GM12875 (cell line): ENCODE data around the gene GFRA3.
"Not testable (repeated sequence)": the region's sequence is repeated elsewhere in the genome, so short reads cannot be mapped to it uniquely, and the experiment has no call there.

ENCODE experiments used
- H3K4me3 ChIP-seq: one replicate; pipeline ENCODE4 v1.5.1; 2011; ENCODE audit warnings: low read depth, low read length, control low read depth
- TF ChIP-seq, protein P1 (sequence below): IDR thresholded peaks from 2 replicates; pipeline ENCODE4 v1.5.1; 2011; ENCODE audit warnings: low read depth, mild to moderate bottlenecking, control low read depth, inconsistent platforms, low read length, moderate library complexity, borderline replicate concordance; ENCODE audit not compliant: insufficient read depth

Gene GFRA3

DNA sequence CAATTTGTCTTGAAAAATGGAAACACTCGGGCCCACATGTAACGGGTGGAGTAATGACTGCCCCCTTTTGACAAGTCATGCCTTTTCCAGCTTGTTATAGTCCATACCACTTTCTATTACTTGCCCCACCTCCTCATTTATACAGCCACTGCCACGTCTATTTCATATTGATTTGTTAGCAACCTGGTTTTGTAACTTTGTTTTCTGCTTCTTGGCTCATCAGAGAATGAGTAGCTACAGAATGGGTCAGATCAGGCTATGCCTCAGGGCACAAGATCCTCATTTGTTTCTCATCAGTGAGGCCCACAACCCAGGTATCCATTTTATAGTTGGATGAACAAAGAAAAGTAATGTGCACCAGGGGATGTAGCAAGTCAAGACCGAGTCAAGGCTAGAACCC, 1.7 kb downstream of the GFRA3 start:
- TF ChIP-seq, protein P1, sequence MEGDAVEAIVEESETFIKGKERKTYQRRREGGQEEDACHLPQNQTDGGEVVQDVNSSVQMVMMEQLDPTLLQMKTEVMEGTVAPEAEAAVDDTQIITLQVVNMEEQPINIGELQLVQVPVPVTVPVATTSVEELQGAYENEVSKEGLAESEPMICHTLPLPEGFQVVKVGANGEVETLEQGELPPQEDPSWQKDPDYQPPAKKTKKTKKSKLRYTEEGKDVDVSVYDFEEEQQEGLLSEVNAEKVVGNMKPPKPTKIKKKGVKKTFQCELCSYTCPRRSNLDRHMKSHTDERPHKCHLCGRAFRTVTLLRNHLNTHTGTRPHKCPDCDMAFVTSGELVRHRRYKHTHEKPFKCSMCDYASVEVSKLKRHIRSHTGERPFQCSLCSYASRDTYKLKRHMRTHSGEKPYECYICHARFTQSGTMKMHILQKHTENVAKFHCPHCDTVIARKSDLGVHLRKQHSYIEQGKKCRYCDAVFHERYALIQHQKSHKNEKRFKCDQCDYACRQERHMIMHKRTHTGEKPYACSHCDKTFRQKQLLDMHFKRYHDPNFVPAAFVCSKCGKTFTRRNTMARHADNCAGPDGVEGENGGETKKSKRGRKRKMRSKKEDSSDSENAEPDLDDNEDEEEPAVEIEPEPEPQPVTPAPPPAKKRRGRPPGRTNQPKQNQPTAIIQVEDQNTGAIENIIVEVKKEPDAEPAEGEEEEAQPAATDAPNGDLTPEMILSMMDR, result no peak
- no peak overlapping the region for H3K4me3 ChIP-seq

DNA sequence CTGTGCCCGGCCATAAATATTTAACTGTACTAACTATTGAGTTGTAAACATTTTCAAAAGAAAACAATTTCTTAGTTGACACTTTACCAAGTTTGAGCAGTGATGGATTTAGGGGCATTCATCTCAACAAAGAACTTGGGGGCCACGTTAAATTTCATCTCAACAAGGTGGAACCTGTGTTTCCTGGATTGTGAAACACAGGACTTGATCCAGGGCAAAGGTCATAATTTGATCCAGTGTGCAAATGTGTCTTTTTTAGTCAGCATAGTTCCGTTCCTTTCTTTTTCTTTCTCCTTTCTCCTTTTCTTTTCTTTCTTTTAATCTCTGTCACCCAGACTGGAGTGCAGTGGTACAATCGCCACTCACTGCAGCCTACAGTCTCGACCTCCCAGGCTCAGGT, 3.1 kb downstream of the GFRA3 start:
- no peak overlapping the region for H3K4me3 ChIP-seq
- TF ChIP-seq, protein P1, result no peak

DNA sequence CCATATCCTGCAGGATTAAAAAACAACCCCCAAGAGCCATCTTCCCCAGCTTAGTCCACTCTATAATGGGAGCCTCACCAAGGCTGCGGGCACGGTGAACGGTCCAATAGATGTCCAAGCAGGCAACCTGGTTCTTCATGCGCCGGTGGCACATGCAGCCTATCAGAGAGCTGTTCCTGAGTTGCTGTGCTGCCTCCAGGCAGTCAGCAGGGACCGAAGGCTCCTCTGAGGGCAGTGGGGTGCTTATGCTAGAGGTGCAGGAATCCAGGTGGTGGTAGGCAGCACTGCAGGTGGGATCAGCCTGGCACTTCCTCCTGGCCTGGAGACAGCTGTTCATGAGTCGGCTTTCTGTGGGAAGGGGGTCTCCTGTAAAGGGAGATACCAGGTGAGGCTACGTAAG, 10.2 kb downstream of the GFRA3 start:
- TF ChIP-seq, protein P1, result no peak
- no peak overlapping the region for H3K4me3 ChIP-seq

DNA sequence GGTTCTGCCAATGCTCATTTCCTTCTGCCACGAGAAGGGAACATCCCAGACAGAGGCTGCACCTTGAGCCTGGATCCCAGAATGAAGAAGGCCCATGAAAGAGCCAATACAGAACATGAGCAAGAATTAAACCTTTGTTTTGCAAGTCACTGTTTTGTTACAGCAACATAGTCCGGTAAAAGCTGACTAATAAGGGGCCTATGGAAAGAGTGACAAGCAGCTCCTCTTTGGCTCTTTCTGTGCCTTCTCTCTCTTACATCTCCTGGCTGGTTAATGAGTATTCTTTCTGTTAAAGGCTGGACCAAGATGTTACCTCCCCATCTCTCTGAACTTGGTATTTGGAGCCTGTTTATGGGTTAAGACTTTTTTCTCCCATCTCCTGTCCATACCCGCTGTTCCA, 10.8 kb downstream of the GFRA3 start:
- TF ChIP-seq, protein P1, result no peak
- no peak overlapping the region for H3K4me3 ChIP-seq

DNA sequence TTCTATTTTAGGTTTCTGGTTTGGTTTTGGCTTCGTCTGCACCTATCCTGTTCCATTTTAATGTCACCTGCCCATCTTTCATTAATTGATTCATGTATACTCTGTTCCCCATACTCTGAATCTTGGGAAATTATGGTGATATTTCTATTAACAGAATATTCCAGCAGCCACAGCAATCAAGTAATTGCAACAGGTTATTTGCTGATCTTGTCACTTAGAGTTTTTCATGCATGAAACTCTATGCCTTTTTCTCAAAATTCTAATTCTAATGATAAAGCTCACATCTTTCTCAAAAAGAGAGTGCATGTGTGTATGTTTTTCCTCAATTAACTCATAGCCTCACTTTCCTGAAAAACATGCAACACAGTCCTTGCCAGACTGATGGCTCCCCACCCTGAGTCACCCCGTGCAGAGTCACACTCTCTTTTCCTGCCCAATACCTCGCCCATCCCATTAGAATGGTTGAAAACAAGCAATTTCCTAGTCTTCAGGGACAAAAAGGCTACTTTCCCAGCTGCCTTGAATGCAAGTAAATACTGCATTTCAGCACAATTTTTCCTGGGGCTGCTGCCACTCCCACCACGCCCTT, 15.6 kb downstream of the GFRA3 start:
- TF ChIP-seq, protein P1, result no peak
- no peak overlapping the region for H3K4me3 ChIP-seq

DNA sequence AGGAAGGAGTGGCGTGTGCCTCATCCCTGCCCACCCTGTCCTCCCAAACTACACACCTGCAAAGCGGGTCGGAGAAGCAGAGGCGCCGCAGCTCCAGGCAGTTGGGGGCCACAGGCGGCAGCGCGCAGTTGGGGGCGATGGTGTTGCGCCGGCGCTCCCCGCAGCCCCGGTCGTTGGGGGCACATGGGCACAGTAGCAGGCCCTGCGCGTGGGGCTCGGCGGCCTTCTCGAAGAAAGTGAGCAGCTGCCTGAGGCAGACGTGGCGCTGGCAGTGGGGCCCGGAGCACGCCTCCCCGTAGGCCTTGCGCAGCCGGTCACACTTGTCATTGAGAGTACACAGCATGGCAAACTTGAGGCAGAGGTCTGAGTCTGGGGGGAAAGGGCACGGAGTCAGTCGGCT, 16.8 kb downstream of the GFRA3 start:
- TF ChIP-seq, protein P1, result no peak
- H3K4me3 ChIP-seq, result no peak overlapping the region

DNA sequence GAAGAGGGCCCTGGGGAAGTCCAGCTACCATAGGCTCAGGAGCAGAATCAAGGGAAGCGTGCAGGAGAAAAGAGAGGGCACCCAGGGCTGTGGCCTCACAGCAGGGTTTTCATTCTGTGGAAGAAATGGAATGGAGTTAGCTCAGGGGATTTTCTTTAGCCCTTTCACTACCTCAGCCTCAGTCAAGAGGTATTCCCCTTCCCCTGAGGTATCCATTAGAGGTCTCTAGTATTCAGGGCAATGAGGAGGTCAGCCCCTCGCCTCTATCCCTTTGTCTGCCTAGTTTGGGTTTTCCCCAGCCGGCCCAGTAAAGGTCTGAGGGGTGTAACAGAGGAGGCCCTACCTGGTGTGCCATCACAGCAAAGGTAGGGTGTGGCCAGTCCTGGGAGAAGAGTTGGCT, 21.5 kb downstream of the GFRA3 start:
- TF ChIP-seq, protein P1, result no peak
- no peak overlapping the region for H3K4me3 ChIP-seq

DNA sequence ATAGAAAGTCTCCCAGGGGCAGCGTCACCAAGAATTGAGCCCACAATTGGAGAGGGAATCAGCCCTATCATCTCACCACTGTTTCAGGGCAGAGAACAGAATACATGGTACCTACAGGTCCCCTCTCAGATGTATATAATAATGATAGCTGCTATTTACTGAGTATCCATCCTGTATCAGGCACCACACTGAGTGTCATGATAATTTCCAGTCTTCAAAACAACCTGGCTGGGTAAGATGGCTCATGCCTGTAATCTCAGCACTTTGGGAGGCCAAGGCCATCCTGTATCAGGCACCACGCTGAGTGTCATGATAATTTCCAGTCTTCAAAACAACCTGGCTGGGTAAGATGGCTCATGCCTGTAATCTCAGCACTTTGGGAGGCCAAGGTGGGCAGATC, 26.6 kb downstream of the GFRA3 start:
- H3K4me3 ChIP-seq, result not testable (repeated sequence)
